Spinal cord (tissue), 10 donors: ENCODE results near the gene CCDC83. TPM values are rescaled to one million over a fixed set of nuclear protein-coding genes. Genes with fewer than 3 reads are reported as not detected.
"Not testable (repeated sequence)": the region's sequence is repeated elsewhere in the genome, so short reads cannot be mapped to it uniquely, and the experiment has no call there.

Source experiments
- DNase-seq, 6 donors: peaks; one replicate each; pipeline versions ENCODE4 v3.0.0 to v3.0.0-alpha.2; 2013 to 2015; ENCODE audit warnings: low spot score in 6 of 6, low read depth in 4 of 6
- H3K27ac ChIP-seq: one replicate; pipeline ENCODE4 v1.5.1; 2013; ENCODE audit warnings: low read depth, low read length, control low read depth
- H3K27me3 ChIP-seq: one replicate; pipeline ENCODE4 v1.6.1; 2013; ENCODE audit warnings: low read length; ENCODE audit not compliant: control insufficient read depth, insufficient read depth
- H3K36me3 ChIP-seq: one replicate; pipeline ENCODE4 v1.6.1; 2013; ENCODE audit warnings: low read length; ENCODE audit not compliant: control insufficient read depth, insufficient read depth
- H3K4me1 ChIP-seq: one replicate; pipeline ENCODE4 v1.6.1; 2013; ENCODE audit warnings: low read length; ENCODE audit not compliant: control insufficient read depth, insufficient read depth
- H3K4me3 ChIP-seq: one replicate; pipeline ENCODE4 v1.5.1; 2013; ENCODE audit warnings: low read depth, low read length, control low read depth
- H3K9me3 ChIP-seq: one replicate; pipeline ENCODE4 v1.6.1; 2013; ENCODE audit warnings: low read length; ENCODE audit not compliant: control insufficient read depth, insufficient read depth
- WGBS: methylation state at CpG from one replicate; pipeline ENCODE4 v1.1.5; 2013; ENCODE audit warnings: missing lambda C conversion rate; ENCODE audit not compliant: insufficient coverage; 5-methylcytosine and 5-hydroxymethylcytosine counted together
- polyA plus RNA-seq, 2 donors: library from polyadenylated mRNA; unstranded; fragments of 120-200 nt; gene quantifications; one replicate each; pipeline ENCODE4 v1.2.1, GENCODE V29; 2013; ENCODE audit not compliant: insufficient read length in 2 of 2
- total RNA-seq, 2 donors: library from RNA; depleted of rRNA in 1 of 2; stranded (reverse); fragments of 120-200 nt in 1 of 2; fragments of >200 nt in 1 of 2; gene quantifications; one replicate each; pipeline versions ENCODE4 v1.2.3 to v1.2.4, GENCODE V29; 2013 to 2014
- donor health status: healthy.

The CCDC83 gene
- total and polyA plus RNA-seq, 4 donors = not detected

DNA sequence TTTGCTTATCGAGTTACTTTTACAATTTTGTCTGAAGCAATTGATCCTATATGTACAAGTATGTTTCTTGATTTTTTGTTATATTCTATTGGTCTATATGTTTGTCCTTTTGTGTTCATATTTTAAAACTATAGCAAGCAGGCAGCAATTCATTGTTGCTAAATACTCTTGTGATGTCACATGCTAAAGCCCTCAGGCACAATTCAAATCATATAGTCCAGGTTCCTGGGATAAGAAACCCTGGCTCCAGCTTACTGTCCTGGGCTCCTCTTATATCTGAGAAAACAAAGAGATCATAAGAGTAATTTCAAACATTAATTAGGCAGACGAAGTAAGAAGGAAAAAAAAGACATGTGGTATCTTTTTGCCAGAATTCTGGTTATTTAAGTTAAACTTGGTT, 6.6 kb upstream of the CCDC83 start:
- no peaks in the 10 kb centered on the region for H3K9me3 ChIP-seq
- no peaks in the 10 kb centered on the region for H3K4me1 ChIP-seq
- H3K27me3 ChIP-seq = no peaks in the 10 kb centered on the region
- WGBS = no CpG with 5 or more reads among the region's 2 CpGs
- H3K27ac ChIP-seq = no peak overlapping the region
- no peaks in the 10 kb centered on the region for H3K36me3 ChIP-seq
- DNase-seq = no peak
- no peak overlapping the region for H3K4me3 ChIP-seq

DNA sequence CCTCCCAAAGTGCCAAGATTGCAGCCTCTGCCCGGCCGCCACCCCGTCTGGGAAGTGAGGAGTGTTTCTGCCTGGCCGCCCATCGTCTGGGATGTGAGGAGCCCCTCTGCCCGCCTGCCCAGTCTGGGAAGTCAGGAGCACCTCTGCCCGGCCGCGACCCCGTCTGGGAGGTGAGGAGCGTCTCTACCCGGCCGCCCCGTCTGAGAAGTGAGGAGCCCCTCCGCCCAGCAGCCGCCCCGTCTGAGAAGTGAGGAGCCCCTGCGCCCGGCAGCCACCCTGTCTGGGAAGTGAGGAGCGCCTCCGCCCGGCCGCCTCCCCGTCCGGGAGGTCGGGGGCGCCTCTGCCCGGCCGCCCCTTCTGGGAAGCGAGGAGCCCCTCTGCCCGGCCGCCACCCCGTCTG, 2.4 kb upstream of the CCDC83 start:
- not testable (repeated sequence) for H3K9me3 ChIP-seq, DNase-seq, H3K27ac ChIP-seq, H3K27me3 ChIP-seq, H3K4me1 ChIP-seq, H3K4me3 ChIP-seq, H3K36me3 ChIP-seq
- WGBS = 97% methylated on average over 18 of the region's 33 CpGs

DNA sequence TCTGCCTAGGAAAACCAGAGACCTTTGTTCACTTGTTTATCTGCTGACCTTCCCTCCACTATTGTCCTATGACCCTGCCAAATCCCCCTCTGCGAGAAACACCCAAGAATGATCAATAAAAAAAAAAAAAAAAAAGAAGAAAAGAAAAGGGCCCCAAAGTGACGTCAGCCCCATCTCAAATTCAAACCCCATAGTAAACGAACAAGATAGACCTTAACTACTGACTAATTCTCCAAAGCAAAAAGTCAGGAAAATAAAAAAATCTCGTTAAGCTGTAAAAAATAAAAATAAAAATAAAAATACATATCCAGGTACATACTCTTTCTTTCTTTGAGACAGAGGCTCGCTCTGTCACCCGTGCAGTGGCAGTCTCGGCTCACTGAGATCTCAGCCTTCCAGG, 1.6 kb upstream of the CCDC83 start:
- not testable (repeated sequence) for H3K36me3 ChIP-seq, H3K4me1 ChIP-seq, H3K27ac ChIP-seq, H3K9me3 ChIP-seq, DNase-seq, H3K4me3 ChIP-seq, H3K27me3 ChIP-seq
- WGBS = no CpG with 5 or more reads among the region's 7 CpGs

DNA sequence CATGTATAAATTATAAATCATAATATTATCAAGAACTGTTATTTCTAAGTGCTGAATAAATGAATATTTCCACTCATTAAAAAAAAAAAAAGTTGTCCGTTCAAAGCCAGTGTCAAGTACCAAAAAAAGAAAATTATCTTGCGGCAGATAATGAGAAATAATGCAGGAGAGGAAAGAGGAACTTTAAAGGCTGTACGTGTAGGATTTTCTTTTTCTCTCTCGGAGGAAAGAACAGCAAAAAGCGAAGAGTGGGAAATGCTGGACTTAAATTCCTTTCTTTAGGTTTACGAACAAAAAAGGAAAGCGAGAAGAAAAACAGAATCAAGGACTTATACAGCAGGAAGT, 999 bp upstream of the CCDC83 start:
- WGBS = 51% methylated on average over 3 of the region's 7 CpGs
- DNase-seq = no peak
- Histone ChIP-seq H3K27ac (peak overlapping the region; percentile 88), H3K36me3 (no peaks in the 10 kb centered on the region), H3K4me3 (peak overlapping the region; percentile 56), H3K9me3 (no peaks in the 10 kb centered on the region), H3K27me3 (no peaks in the 10 kb centered on the region), H3K4me1 (peaks cover 6% of the 10 kb centered on the region)

DNA sequence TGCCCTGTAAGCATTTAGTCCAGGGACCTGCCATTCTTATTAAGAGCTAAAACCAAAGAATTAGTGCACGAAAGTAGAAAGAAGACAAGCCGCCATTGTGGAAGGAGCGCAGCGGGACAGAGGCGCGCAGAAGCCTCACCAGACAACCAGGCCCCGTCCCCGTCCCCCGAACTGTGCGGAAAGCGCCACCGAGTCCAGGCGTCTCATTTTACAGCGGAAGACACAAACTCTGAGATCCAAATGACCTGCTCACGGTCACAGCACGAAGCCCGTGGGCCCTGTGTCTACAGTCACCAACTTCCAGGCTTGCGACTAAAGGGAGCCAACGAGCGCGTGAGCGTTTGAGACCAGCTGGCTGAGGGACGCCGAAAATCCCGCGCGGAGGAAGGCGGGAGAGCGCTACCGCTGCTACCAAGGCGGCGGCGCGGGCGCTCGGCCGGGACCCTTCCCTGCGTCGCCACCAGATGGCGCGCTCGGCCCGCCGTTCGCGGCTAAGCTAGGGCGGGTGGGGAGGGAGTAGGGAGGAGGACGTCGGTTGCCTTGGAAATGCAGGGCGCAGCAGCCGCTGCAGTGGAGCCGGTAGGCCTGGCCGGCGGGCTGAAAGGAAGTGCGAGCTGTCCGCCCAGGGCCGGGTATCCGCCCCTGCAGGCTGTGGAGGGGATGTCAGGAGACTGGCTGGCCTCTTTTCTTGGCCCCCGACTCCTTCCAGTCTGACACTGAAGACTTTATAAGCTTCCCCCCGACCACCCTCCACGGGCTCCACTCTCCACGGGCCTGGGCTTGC, 434 bp upstream of the CCDC83 start:
- under 1% methylated on average over 61 of the region's 62 CpGs for WGBS
- H3K27ac ChIP-seq = peak overlapping the region; percentile 88
- peaks cover 6% of the 10 kb centered on the region for H3K4me1 ChIP-seq
- H3K4me3 ChIP-seq = peak overlapping the region; percentile 56
- H3K36me3 ChIP-seq = no peaks in the 10 kb centered on the region
- H3K27me3 ChIP-seq = no peaks in the 10 kb centered on the region
- peak; percentile 77 to 97 (median 87) for DNase-seq
- H3K9me3 ChIP-seq = no peaks in the 10 kb centered on the region

DNA sequence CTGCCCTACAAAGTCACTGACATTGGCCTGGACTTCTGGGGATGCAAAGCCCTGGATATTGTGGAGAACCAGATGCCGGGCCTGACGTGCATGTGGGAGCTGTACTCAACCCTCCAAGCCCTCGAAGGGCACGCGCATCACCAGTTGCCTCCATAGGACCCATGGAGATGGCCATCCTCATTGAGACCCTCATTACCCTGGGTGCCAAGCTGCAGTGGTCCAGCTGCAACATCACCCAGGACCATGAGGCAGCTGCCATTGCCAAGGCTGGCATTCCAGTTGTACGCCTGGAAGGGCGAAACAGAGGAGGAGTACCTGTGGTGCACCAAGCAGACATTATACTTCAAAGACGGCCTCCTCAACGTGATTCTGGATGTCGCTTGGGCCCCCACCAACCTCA, 1.9 kb downstream of the CCDC83 start:
- no peaks in the 10 kb centered on the region for H3K36me3 ChIP-seq
- H3K9me3 ChIP-seq = no peaks in the 10 kb centered on the region
- 98% methylated on average over 10 of the region's 10 CpGs for WGBS
- peaks cover 6% of the 10 kb centered on the region for H3K4me1 ChIP-seq
- H3K27ac ChIP-seq = no peak overlapping the region
- no peaks in the 10 kb centered on the region for H3K27me3 ChIP-seq
- no peak for DNase-seq
- H3K4me3 ChIP-seq = no peak overlapping the region

DNA sequence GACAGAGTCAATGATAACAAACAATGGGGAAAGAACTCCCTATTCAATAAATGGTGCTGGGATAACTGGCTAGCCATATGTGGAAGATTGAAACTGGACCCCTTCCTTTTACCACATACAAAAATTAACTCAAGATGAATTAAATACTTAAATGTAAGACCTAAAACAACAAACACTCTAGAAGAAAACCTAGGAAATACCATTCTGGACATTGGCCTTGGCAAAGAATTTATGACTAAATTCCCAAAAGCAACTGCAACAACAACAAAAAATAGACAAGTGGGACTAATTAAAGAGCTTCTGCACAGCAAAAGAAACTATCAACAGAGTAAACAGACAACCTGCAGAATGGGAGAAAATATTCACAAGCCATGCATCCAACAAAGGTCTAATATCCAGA, 4.4 kb downstream of the CCDC83 start:
- H3K4me3 ChIP-seq, H3K4me1 ChIP-seq, DNase-seq, H3K27ac ChIP-seq, H3K36me3 ChIP-seq, H3K27me3 ChIP-seq, H3K9me3 ChIP-seq: not testable (repeated sequence)

DNA sequence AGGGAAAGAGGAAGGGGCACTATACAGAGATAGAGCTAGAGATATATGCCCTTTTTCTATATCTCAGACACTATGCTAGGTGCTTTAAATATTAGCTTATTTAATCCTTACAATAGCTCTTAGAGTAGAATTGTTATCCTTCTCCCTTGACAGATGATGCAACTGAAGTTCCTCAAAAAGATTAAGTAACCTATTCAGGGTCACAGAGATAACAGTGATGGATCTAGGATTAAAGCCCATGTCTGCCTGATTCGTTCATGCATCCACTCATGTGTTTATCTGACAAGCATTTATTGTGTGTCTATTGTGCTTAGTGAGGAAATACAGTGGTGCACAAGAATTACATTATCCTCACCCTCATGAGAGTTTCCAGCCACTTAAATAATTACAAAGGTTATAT, 8.7 kb downstream of the CCDC83 start:
- Histone ChIP-seq H3K27ac (no peak overlapping the region), H3K4me1 (no peaks in the 10 kb centered on the region), H3K27me3 (no peaks in the 10 kb centered on the region), H3K9me3 (no peaks in the 10 kb centered on the region), H3K36me3 (no peaks in the 10 kb centered on the region), H3K4me3 (no peak overlapping the region)
- no peak for DNase-seq
- WGBS = no CpG with 5 or more reads among the region's 1 CpG

DNA sequence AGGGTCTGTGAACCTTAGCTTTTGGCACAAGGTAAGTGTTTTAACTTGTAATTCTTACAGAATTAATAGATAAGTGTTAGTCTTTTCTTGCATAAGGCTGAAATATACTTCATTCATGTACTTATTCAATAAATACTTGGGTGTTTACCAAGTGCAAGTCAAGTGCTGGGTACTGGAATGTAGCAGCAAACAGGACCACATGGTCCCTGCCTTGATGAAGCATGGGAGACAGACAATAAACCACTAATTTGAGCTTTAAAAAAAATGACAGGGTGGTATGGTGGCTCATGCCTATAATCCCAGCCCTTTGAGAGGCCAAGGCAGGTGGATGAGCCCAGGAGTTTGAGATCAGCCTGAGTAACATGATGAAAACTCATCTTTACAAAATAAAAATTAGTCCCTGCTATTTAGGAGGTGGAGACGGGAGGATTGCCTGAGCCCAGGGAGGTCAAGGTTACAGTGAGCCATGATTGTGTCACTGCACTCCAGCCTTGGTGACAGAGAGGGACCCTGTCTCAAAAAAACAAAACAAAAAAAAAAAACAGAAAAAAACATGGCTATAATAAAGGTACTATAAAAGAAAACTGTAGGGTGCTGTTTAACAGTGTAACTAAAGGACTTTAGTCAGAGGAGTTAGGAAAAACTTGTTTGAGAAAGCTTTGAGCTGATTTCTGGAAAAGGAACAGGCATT, 11.1 kb downstream of the CCDC83 start:
- Histone ChIP-seq H3K27ac (no peak overlapping the region), H3K9me3 (no peaks in the 10 kb centered on the region), H3K27me3 (no peaks in the 10 kb centered on the region), H3K36me3 (no peaks in the 10 kb centered on the region), H3K4me1 (no peaks in the 10 kb centered on the region), H3K4me3 (no peak overlapping the region)
- no peak for DNase-seq
- WGBS = no CpG with 5 or more reads among the region's 1 CpG

DNA sequence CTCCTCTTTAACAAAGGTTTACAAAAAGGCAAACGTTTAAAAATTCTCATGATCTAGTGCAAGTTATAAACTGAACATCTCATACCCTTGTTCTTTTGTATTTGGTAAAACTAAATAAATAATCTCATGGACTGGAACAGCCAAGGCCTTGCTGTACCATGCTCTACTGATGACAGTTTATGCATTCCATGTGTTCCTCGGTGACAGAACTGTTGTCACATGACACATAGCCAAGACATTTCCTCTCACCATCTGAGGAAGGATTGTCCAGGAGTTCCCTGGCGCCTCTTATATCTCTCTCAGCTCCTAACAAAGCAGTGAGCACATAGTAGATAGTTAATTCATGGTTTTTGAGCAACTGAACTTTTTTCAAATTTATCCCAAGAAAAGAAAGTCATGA, 12.6 kb downstream of the CCDC83 start:
- Histone ChIP-seq H3K4me1 (no peaks in the 10 kb centered on the region), H3K36me3 (no peaks in the 10 kb centered on the region), H3K27me3 (no peaks in the 10 kb centered on the region), H3K27ac (no peak overlapping the region), H3K4me3 (no peak overlapping the region), H3K9me3 (no peaks in the 10 kb centered on the region)
- 60% methylated on average over 1 of the region's 3 CpGs for WGBS
- no peak for DNase-seq
